NCI-H1436 (cell line): ENCODE measurements around the gene OR10D3.
"Not testable (repeated sequence)": the region's sequence is repeated elsewhere in the genome, so short reads cannot be mapped to it uniquely, and the experiment has no call there.

Experiments
- DNase-seq: peaks from one replicate; lab custom pipeline; 2025; lab: John Stamatoyannopoulos, UW

OR10D3 gene

DNA sequence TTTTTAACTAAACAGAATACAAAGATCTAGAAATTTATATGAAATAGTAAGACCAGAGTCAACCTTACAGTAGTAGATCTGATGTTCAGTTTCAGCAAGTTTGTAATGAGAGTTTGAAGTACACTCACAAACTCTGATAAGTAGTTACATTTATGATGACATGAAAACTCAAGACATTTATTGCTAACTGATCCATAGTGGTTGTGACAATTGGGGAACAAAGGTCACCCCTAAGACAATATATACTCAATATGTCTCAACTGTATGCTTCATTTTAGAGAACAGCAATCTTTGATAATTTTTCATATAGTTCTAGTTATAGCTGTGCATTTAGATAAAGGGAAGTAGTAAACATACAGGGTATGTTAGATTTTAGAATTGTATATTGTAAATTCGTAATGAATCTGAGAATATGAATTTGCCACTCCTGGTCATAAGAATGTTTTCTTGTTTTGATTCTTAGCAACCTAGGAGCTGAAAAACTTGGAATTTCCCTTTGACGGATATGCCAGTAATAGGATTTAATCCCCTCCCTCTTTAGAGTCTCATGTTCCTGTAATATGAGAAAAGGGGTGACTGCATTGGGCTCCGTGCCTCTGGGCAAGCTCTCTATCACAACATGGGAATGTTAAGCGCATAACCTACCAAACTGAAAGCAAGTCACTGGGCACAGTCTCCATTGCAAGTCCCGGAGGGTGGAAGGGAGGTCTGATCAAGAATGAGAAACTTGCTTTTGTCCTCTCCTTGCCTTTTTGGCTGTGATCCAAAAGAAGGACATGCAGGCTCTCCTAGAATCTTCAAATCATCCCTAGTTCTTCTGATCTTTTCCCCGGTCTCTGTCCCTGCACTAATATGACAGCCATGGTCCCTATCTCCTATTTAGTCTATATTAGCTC lies 11.4 kb downstream of the OR10D3 start:
- DNase-seq, result no peak

GRCh38 chr11:124195189-124195734 lies 12.1 kb downstream of the OR10D3 start:
- peak; percentile 18 for DNase-seq

GRCh38 chr11:124197999-124198398 lies 14.9 kb downstream of the OR10D3 start:
- no peak for DNase-seq

- no peak for DNase-seq
Observed at GRCh38 chr11:124198897-124199296, 15.8 kb downstream of the OR10D3 start.

DNA sequence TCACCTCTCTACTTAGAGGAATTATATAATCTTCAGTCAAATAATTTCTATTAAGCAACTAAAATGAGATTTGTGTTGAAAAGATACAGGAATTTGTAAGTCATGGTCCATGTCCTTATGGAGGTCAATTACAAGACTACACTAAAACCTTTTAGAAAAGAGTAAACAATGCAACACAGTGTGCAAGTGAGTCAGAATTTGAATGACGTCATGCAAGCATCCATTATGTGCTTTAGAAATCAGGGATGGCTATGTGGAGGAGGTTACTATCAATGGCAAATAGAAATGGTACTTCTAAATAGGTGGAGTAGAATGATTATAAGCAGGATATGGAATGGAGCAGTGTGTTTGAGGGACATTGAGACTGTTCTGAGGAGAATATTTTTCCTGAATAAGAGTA lies 16.6 kb downstream of the OR10D3 start:
- DNase-seq, result no peak

- DNase-seq, result no peak
Observed at GRCh38 chr11:124200671-124201070, 17.5 kb downstream of the OR10D3 start.

- no peak for DNase-seq
Observed at GRCh38 chr11:124202951-124203350, 19.8 kb downstream of the OR10D3 start.

GRCh38 chr11:124204008-124204407 lies 20.9 kb downstream of the OR10D3 start:
- DNase-seq, result no peak

DNA sequence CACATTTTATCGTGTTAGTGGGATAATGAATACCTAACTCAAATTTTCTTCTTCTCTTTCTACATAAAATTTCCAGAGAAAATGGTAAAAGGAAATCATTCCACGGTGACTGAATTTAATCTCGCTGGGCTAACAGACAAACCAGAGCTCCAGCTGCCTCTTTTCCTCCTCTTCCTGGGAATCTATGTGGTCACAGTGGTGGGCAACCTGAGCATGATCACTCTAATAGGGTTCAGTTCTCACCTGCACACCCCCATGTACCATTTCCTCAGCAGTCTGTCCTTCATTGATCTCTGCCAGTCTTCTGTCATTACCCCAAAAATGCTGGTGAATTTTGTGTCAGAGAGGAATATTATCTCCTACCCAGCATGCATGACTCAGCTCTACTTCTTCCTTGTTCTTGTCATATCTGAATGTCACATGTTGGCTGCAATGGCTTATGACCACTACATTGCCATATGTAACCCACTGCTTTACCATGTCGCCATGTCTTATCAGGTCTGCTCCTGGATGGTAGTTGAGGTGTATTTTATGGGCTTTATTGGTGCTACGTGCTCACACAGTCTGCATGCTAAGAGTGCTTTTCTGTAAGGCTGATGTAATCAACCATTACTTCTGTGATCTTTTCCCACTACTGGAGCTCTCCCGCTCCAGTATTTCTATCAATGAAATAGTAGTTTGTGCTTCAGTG lies 24.1 kb downstream of the OR10D3 start:
- DNase-seq, result no peak

GRCh38 chr11:124209824-124210357 lies 26.7 kb downstream of the OR10D3 start:
- DNase-seq, result no peak

DNA sequence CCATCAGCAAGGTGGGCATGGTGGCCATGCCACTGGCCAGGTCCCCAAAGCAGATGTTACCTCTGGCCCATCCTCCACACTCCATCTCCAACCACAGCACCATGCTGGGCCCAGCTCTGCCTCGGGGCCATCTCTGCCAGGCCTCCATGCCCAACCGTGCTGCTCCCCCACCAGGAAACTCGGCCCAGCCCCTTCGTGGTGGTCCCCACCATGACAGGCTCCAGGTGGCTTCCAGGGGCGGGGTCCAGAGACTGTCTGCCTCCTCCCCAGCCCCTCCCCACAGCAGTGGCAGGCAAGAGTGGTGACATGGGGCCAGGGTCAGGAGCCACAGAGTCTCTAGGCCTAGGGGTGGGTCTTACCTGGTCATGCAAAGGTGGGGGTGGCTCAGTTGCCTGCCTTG lies 27.3 kb downstream of the OR10D3 start:
- DNase-seq, result no peak

DNA sequence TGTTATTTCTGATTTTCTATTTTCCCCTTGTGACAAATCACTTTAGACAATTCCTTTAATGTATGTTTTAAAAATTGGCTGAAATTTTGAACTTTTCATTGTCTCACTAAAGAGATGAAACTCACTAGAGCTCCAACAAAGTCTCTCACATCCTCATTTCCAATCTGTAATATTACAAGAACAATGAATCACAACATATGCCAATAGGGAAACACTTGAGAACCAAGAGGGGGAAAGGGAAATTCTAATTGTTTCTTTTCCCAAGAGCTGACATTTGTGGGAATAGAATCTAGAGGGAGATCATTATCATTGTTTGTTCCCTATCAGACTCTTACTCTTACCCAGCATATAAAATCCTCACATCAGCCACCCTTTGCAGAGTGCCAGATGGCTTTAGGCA lies 28.2 kb downstream of the OR10D3 start:
- DNase-seq, result no peak

DNA sequence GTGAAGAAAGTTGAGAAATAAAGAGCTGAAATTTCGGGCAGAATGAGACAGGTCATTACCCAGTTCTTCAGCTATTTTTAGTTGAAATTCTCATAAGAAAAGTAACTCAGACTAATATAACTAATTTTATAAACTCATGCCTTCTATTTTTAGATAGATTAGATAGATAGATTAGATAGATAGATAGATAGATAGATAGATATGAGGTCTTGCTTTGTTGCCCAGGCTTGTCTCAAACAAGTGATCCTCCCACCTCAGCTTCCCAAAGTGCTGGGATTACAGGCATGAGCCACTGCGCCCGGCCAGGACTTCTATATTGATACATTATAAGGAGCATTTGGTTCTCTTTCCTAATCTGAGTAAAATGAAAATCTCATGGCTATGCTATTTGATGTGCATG lies 30.9 kb downstream of the OR10D3 start:
- DNase-seq, result no peak

- DNase-seq, result no peak
Observed at GRCh38 chr11:124219126-124219525, 36.0 kb downstream of the OR10D3 start.

GRCh38 chr11:124222407-124222806 lies 39.3 kb downstream of the OR10D3 start:
- no peak for DNase-seq

GRCh38 chr11:124224618-124225423 lies 41.7 kb downstream of the OR10D3 start:
- DNase-seq, result not testable (repeated sequence)

DNA sequence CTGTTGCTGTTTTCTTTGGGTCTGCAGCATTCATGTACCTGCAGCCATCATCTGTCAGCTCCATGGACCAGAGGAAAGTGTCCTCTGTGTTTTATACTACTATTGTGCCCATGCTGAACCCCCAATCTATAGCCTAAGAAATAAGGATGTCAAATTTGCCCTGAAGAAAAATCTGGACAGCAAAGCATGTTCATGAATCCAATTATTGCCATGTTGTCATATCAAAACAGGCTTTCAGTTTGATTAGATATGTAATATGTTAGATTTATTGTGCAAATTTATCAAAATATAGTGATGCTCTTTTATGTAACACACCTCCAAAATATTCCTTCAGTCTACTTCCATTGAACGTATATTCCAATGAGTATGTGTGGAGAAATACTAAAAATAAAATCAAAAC lies 42.3 kb downstream of the OR10D3 start:
- DNase-seq, result no peak

DNA sequence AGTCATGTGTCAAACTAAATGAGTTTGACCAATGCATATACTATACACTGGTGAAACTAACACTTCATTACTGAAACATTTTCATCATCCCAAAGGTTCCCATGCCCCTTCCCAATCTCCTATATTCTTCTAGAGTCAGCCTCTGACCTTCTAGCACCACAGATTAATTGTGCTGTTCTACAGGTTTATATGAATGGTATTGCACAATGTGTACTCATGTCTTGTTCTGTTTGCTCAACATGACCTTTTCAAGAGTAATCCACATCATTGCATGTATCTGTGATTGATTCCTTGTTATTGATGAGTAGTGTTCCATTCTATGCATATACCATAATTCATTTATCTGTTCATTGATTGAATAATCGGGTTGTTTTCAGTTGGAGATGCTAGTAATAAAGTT lies 50.2 kb downstream of the OR10D3 start:
- DNase-seq, result no peak
